Fibroblast of lung (primary cell): ENCODE results near the gene P2RX6. TPM values are rescaled to one million over a fixed set of nuclear protein-coding genes. Genes with fewer than 3 reads are reported as not detected.

Experiments
- DNase-seq, 2 donors: peaks; one replicate each; pipeline versions ENCODE4 v3.0.0 to v3.0.0-alpha.2; 2010; ENCODE audit warnings: low read depth in 2 of 2
- H2AFZ ChIP-seq: 2 replicates; pipeline ENCODE4 v1.5.1; 2012; ENCODE audit warnings: low read length, control low read depth, inconsistent platforms
- H3K27ac ChIP-seq: 2 replicates; pipeline ENCODE4 v1.5.1; 2011; ENCODE audit warnings: low read length, control low read depth; ENCODE audit not compliant: insufficient read depth
- H3K27me3 ChIP-seq: 2 replicates; pipeline ENCODE4 v1.5.1; 2011; ENCODE audit warnings: mild to moderate bottlenecking, low read length; ENCODE audit not compliant: control insufficient read depth, insufficient read depth
- H3K36me3 ChIP-seq: 2 replicates; pipeline ENCODE4 v1.5.1; 2011; ENCODE audit warnings: low read length; ENCODE audit not compliant: control insufficient read depth, insufficient read depth
- H3K4me1 ChIP-seq: 2 replicates; pipeline ENCODE4 v1.5.1; 2011; ENCODE audit warnings: low read length; ENCODE audit not compliant: control insufficient read depth, insufficient read depth; ENCODE audit errors: extremely low read depth
- H3K4me2 ChIP-seq: 2 replicates; pipeline ENCODE4 v1.5.1; 2011; ENCODE audit warnings: low read length, control low read depth; ENCODE audit not compliant: insufficient read depth; ENCODE audit errors: extremely low read depth
- H3K4me3 ChIP-seq, 4 experiments: fragments of 200-600 bp in 1 of 4; sonication (generic) in 1 of 4; replicated peaks in 1 of 4; 2 replicates each; pipeline ENCODE4 v1.5.1; 2011 to 2016; ENCODE audit warnings: low read length in 4 of 4, low read depth in 3 of 4, mild to moderate bottlenecking in 3 of 4, control low read depth in 2 of 4, inconsistent platforms in 1 of 4, mixed read lengths in 1 of 4; ENCODE audit not compliant: insufficient read depth in 1 of 4; ENCODE audit errors: control extremely low read depth in 1 of 4
- H3K79me2 ChIP-seq: 2 replicates; pipeline ENCODE4 v1.5.1; 2012; ENCODE audit warnings: mild to moderate bottlenecking, low read length, inconsistent platforms; ENCODE audit not compliant: control insufficient read depth, insufficient read depth
- H3K9ac ChIP-seq: 2 replicates; pipeline ENCODE4 v1.5.1; 2011; ENCODE audit warnings: mild to moderate bottlenecking, low read length, control low read depth; ENCODE audit not compliant: insufficient read depth
- H3K9me3 ChIP-seq: 2 replicates; pipeline ENCODE4 v1.5.1; 2012; ENCODE audit warnings: low read depth, low read length; ENCODE audit not compliant: control insufficient read depth, insufficient read depth
- H4K20me1 ChIP-seq: 2 replicates; pipeline ENCODE4 v1.5.1; 2011; ENCODE audit warnings: low read length; ENCODE audit not compliant: control insufficient read depth, insufficient read depth; ENCODE audit errors: extremely low read depth
- CTCF ChIP-seq, 2 donors: IDR thresholded peaks in 1 of 2; conservative IDR thresholded peaks in 1 of 2; 1 replicate in 1 of 2; 2 replicates in 1 of 2; pipeline ENCODE4 v1.5.1; 2011 to 2012; ENCODE audit warnings: low read length in 2 of 2, control low read depth in 1 of 2, inconsistent platforms in 1 of 2, low read depth in 1 of 2, mild to moderate bottlenecking in 1 of 2
- EZH2 ChIP-seq: IDR thresholded peaks from 2 replicates; pipeline ENCODE4 v1.5.1; 2012; ENCODE audit warnings: low read length, control low read depth, mild to moderate bottlenecking; ENCODE audit errors: missing control alignments
- polyA plus RNA-seq, 2 donors: library from polyadenylated mRNA; depleted of rRNA in 1 of 2; stranded (reverse) in 1 of 2; unstranded in 1 of 2; fragments of >200 nt; gene quantifications; 2 replicates each; pipeline ENCODE4 v1.2.1, GENCODE V29; 2011 to 2012; ENCODE audit warnings: missing spikeins in 1 of 2
- total RNA-seq: library from RNA; depleted of rRNA; stranded (reverse); fragments of >200 nt; gene quantifications from 2 replicates; pipeline ENCODE4 v1.2.1, GENCODE V29; 2014

The P2RX6 gene
- total and polyA plus RNA-seq, 2 donors (not counting 1 experiment from before 2014, with no cell fraction given): 3.6 to 17.8 TPM

GRCh38 chr22:20991252-20992055 is 23.5 kb upstream of the P2RX6 start:
- no peak overlapping the region for H3K4me2 ChIP-seq
- H3K36me3 ChIP-seq: peaks cover 31% of the 10 kb centered on the region
- no peaks in the 10 kb centered on the region for H3K9me3 ChIP-seq
- no peak overlapping the region for H3K9ac ChIP-seq
- no peak overlapping the region for H3K4me3 ChIP-seq
- H2AFZ ChIP-seq: no peak overlapping the region
- no peaks in the 10 kb centered on the region for H3K79me2 ChIP-seq
- H4K20me1 ChIP-seq: no peaks in the 10 kb centered on the region
- no peak overlapping the region for H3K27ac ChIP-seq
- H3K27me3 ChIP-seq: no peaks in the 10 kb centered on the region
- no peaks in the 10 kb centered on the region for H3K4me1 ChIP-seq
- TF ChIP-seq CTCF (conservative IDR thresholded peaks at IDR 0.05 in 1 of 2, IDR thresholded peaks at IDR 0.05 in 1 of 2; ENCODE audit: low read depth in 1 of 2, low read length in 2 of 2) (no peak), EZH2 (no peak)
- DNase-seq: no peak

GRCh38 chr22:20992056-20992442 is 22.9 kb upstream of the P2RX6 start:
- Histone ChIP-seq H3K9me3 (no peaks in the 10 kb centered on the region), H2AFZ (no peak overlapping the region), H3K27ac (no peak overlapping the region), H3K27me3 (no peaks in the 10 kb centered on the region), H4K20me1 (no peaks in the 10 kb centered on the region), H3K4me3 (no peak overlapping the region), H3K9ac (no peak overlapping the region), H3K79me2 (no peaks in the 10 kb centered on the region), H3K4me2 (no peak overlapping the region), H3K36me3 (peaks cover 31% of the 10 kb centered on the region), H3K4me1 (no peaks in the 10 kb centered on the region)
- DNase-seq: no peak
- TF ChIP-seq CTCF (conservative IDR thresholded peaks at IDR 0.05 in 1 of 2, IDR thresholded peaks at IDR 0.05 in 1 of 2; ENCODE audit: low read depth in 1 of 2, low read length in 2 of 2) (no peak), EZH2 (no peak)

- H3K27ac ChIP-seq: no peak overlapping the region
- no peak overlapping the region for H2AFZ ChIP-seq
- H3K79me2 ChIP-seq: no peaks in the 10 kb centered on the region
- no peaks in the 10 kb centered on the region for H3K4me1 ChIP-seq
- no peak overlapping the region for H3K9ac ChIP-seq
- TF ChIP-seq EZH2 (no peak), CTCF (conservative IDR thresholded peaks at IDR 0.05 in 1 of 2, IDR thresholded peaks at IDR 0.05 in 1 of 2; ENCODE audit: low read depth in 1 of 2, low read length in 2 of 2) (no peak)
- H3K36me3 ChIP-seq: peaks cover 34% of the 10 kb centered on the region
- no peak for DNase-seq
- H3K4me2 ChIP-seq: no peak overlapping the region
- H3K4me3 ChIP-seq: no peak overlapping the region
- H3K9me3 ChIP-seq: no peaks in the 10 kb centered on the region
- no peaks in the 10 kb centered on the region for H3K27me3 ChIP-seq
- no peaks in the 10 kb centered on the region for H4K20me1 ChIP-seq
Observed at GRCh38 chr22:20992456-20993303, 22.3 kb upstream of the P2RX6 start.
